Astrocyte (in vitro differentiated cells and primary cell): ENCODE results near the gene SULF2. TPM values are rescaled to one million over a fixed set of nuclear protein-coding genes. Genes with fewer than 3 reads are reported as not detected.

ENCODE experiments used
- DNase-seq: peaks from one replicate; pipeline ENCODE4 v3.0.0-alpha.2; 2010; ENCODE audit warnings: low read depth
- FAIRE-seq: peaks from 2 replicates; lab custom pipeline; 2011; peaks lifted over from hg19 to GRCh38; lab: Jason Lieb, UNC
- H2AFZ ChIP-seq: 2 replicates; pipeline ENCODE4 v1.6.0; 2012; ENCODE audit warnings: low read depth, low read length, inconsistent platforms
- H3K27ac ChIP-seq: 2 replicates; pipeline ENCODE4 v1.5.1; 2011; ENCODE audit warnings: low read depth, low read length, inconsistent platforms
- H3K27me3 ChIP-seq: 2 replicates; pipeline ENCODE4 v1.6.0; 2011; ENCODE audit warnings: low read length, inconsistent platforms; ENCODE audit not compliant: insufficient read depth
- H3K36me3 ChIP-seq: 2 replicates; pipeline ENCODE4 v1.5.1; 2011; ENCODE audit warnings: low read length, inconsistent platforms; ENCODE audit not compliant: insufficient read depth
- H3K4me1 ChIP-seq: 2 replicates; pipeline ENCODE4 v1.5.1; 2011; ENCODE audit warnings: low read length, inconsistent platforms; ENCODE audit not compliant: insufficient read depth
- H3K4me2 ChIP-seq: 2 replicates; pipeline ENCODE4 v1.6.0; 2012; ENCODE audit warnings: low read length, inconsistent platforms
- H3K4me3 ChIP-seq: 2 replicates; pipeline ENCODE4 v1.5.1; 2011; ENCODE audit warnings: low read depth, mild to moderate bottlenecking, low read length, inconsistent platforms; ENCODE audit not compliant: insufficient read depth
- H3K79me2 ChIP-seq: 2 replicates; pipeline ENCODE4 v1.6.0; 2012; ENCODE audit warnings: mild to moderate bottlenecking, low read length, inconsistent platforms; ENCODE audit not compliant: insufficient read depth
- H3K9ac ChIP-seq: 2 replicates; pipeline ENCODE4 v1.6.0; 2012; ENCODE audit warnings: mild to moderate bottlenecking, low read length, inconsistent platforms
- H3K9me3 ChIP-seq: 2 replicates; pipeline ENCODE4 v1.5.1; 2012; ENCODE audit warnings: low read depth, mild to moderate bottlenecking, low read length, inconsistent platforms; ENCODE audit not compliant: insufficient read depth
- H4K20me1 ChIP-seq: 2 replicates; pipeline ENCODE4 v1.6.0; 2012; ENCODE audit warnings: low read length, inconsistent platforms; ENCODE audit not compliant: insufficient read depth
- H3K27ac Mint-ChIP-seq: one replicate; pipeline ENCODE4 v1.8.0; 2021; ENCODE audit warnings: mild to moderate bottlenecking, mixed read lengths; ENCODE audit not compliant: unreplicated experiment
- H3K27me3 Mint-ChIP-seq: one replicate; pipeline ENCODE4 v1.8.0; 2021; ENCODE audit warnings: low read depth, mixed read lengths; ENCODE audit not compliant: unreplicated experiment
- H3K36me3 Mint-ChIP-seq: one replicate; pipeline ENCODE4 v1.8.0; 2021; ENCODE audit warnings: low read depth, mixed read lengths; ENCODE audit not compliant: unreplicated experiment
- H3K4me1 Mint-ChIP-seq: one replicate; pipeline ENCODE4 v1.8.0; 2021; ENCODE audit warnings: low read depth, mixed read lengths; ENCODE audit not compliant: unreplicated experiment
- H3K4me3 Mint-ChIP-seq: one replicate; pipeline ENCODE4 v1.8.0; 2021; ENCODE audit warnings: mild to moderate bottlenecking, moderate library complexity, mixed read lengths; ENCODE audit not compliant: unreplicated experiment
- H3K9me3 Mint-ChIP-seq: one replicate; pipeline ENCODE4 v1.8.0; 2021; ENCODE audit warnings: mild to moderate bottlenecking, mixed read lengths; ENCODE audit not compliant: unreplicated experiment
- CTCF ChIP-seq: IDR thresholded peaks from 2 replicates; pipeline ENCODE4 v1.5.1; 2011; ENCODE audit warnings: low read depth, mild to moderate bottlenecking, inconsistent platforms, low read length, moderate library complexity; ENCODE audit not compliant: insufficient read depth
- EZH2 ChIP-seq: IDR thresholded peaks from 2 replicates; pipeline ENCODE4 v1.6.1; 2012; ENCODE audit warnings: mild to moderate bottlenecking, low read length, inconsistent platforms; ENCODE audit not compliant: insufficient read depth
- total RNA-seq: library from RNA; stranded (reverse); gene quantifications from 2 replicates; pipeline ENCODE4 v1.2.1, GENCODE V29; 2021

Gene SULF2
- total RNA-seq, 1 donor from 2014 or later: 139 TPM

- Histone ChIP-seq H4K20me1 (peaks cover 3% of the 10 kb centered on the region), H3K36me3 (no peaks in the 10 kb centered on the region), H3K9me3 (peaks cover 6% of the 10 kb centered on the region), H3K27me3 (peaks cover 2% of the 10 kb centered on the region), H3K4me1 (peaks cover 6% of the 10 kb centered on the region), H2AFZ (no peak overlapping the region), H3K9ac (no peak overlapping the region), H3K79me2 (no peaks in the 10 kb centered on the region), H3K27ac (no peak overlapping the region), H3K4me2 (no peak overlapping the region), H3K4me3 (no peak overlapping the region)
- TF ChIP-seq EZH2 (no peak), CTCF (no peak)
- Mint-ChIP-seq H3K36me3 (peaks cover 14% of the 10 kb centered on the region), H3K4me3 (no peak overlapping the region), H3K9me3 (peaks cover 7% of the 10 kb centered on the region), H3K4me1 (peaks cover 12% of the 10 kb centered on the region), H3K27me3 (peaks cover 2% of the 10 kb centered on the region), H3K27ac (peak overlapping the region; percentile 68)
- DNase-seq (peak; percentile 33), FAIRE-seq (no peak)
Measured at GRCh38 chr20:47768016-47768824, 17.1 kb downstream of the SULF2 start.

DNA sequence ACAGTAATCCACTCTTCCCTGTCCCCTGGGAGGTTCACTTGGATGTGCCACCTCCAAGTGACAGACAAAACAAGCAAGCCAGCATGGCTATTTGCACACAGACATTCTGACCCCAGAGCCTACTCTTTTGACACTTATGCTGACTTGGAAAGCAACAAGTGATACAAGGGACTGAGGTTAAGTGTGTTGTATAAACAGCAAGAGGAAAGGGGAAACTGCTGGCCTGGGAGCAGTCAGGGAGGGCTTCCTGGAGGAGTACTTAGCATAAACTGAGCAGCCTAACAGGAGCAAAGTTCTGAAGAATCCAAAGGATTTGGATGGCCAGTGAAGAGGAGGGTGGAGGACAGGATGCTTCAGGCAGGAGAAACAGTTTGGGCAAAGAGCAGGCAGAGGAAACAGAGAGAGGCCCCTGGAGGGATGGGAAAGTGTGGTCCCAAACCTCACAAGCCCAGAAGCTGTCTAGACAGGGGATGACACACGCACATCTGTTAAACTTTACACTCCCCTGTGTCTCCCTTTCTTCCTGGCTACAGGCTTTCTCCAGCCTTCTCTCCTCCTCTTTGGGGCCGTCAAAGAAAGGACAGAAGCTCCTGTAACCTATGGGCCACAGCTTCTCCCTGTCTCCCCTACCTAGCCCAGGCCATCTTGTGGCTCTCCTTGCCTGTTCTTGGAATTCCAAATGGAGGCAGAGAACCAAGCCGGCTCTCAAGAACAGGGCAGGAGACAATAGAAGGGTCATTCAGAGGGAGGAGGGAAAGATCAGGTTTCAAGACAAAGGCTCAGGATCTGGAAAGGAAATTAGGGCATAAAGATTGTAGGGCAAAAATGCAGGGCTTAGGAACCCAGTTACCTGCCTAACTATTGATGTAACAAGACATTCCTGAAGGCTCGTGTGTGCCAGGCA, 19.3 kb downstream of the SULF2 start:
- no peak for FAIRE-seq
- Histone ChIP-seq H3K4me1 (peaks cover 6% of the 10 kb centered on the region), H3K9ac (no peak overlapping the region), H3K27me3 (peaks cover 7% of the 10 kb centered on the region), H3K79me2 (no peaks in the 10 kb centered on the region), H3K9me3 (peaks cover 5% of the 10 kb centered on the region), H4K20me1 (peaks cover 16% of the 10 kb centered on the region), H3K4me3 (no peak overlapping the region), H2AFZ (no peak overlapping the region), H3K4me2 (no peak overlapping the region), H3K27ac (no peak overlapping the region), H3K36me3 (no peaks in the 10 kb centered on the region)
- Mint-ChIP-seq H3K27ac (peak overlapping the region; percentile 75), H3K27me3 (peaks cover 7% of the 10 kb centered on the region), H3K9me3 (peaks cover 3% of the 10 kb centered on the region), H3K4me1 (peaks cover 12% of the 10 kb centered on the region), H3K36me3 (peaks cover 23% of the 10 kb centered on the region), H3K4me3 (no peak overlapping the region)
- TF ChIP-seq CTCF: no peak
- TF ChIP-seq EZH2: no peak
- DNase-seq: peak; percentile 63
